Rectal smooth muscle tissue (tissue), 1 donor: ENCODE data around the gene TBX10.
"Not testable (repeated sequence)": the region's sequence is repeated elsewhere in the genome, so short reads cannot be mapped to it uniquely, and the experiment has no call there.

ENCODE experiments used
- H3K27ac ChIP-seq: one replicate; pipeline ENCODE4 v1.7.0; 2013; ENCODE audit warnings: low read depth, low read length, inconsistent platforms
- H3K27me3 ChIP-seq: one replicate; pipeline ENCODE4 v1.7.0; 2013; ENCODE audit warnings: low read length; ENCODE audit not compliant: control insufficient read depth, insufficient read depth
- H3K36me3 ChIP-seq: one replicate; pipeline ENCODE4 v1.7.0; 2013; ENCODE audit warnings: low read length; ENCODE audit not compliant: control insufficient read depth, insufficient read depth
- H3K4me1 ChIP-seq: one replicate; pipeline ENCODE4 v1.7.0; 2013; ENCODE audit warnings: low read length; ENCODE audit not compliant: control insufficient read depth, insufficient read depth
- H3K4me3 ChIP-seq: one replicate; pipeline ENCODE4 v1.7.0; 2013; ENCODE audit warnings: low read length
- H3K9ac ChIP-seq: one replicate; pipeline ENCODE4 v1.7.0; 2013; ENCODE audit warnings: low read length

The TBX10 gene

GRCh38 chr11:67640021-67640757, 626 bp upstream of the TBX10 start:
- Histone ChIP-seq H3K27me3 (no peaks in the 10 kb centered on the region), H3K27ac (no peak overlapping the region), H3K36me3 (no peaks in the 10 kb centered on the region), H3K9ac (no peak overlapping the region), H3K4me1 (no peaks in the 10 kb centered on the region), H3K4me3 (no peak overlapping the region)

DNA sequence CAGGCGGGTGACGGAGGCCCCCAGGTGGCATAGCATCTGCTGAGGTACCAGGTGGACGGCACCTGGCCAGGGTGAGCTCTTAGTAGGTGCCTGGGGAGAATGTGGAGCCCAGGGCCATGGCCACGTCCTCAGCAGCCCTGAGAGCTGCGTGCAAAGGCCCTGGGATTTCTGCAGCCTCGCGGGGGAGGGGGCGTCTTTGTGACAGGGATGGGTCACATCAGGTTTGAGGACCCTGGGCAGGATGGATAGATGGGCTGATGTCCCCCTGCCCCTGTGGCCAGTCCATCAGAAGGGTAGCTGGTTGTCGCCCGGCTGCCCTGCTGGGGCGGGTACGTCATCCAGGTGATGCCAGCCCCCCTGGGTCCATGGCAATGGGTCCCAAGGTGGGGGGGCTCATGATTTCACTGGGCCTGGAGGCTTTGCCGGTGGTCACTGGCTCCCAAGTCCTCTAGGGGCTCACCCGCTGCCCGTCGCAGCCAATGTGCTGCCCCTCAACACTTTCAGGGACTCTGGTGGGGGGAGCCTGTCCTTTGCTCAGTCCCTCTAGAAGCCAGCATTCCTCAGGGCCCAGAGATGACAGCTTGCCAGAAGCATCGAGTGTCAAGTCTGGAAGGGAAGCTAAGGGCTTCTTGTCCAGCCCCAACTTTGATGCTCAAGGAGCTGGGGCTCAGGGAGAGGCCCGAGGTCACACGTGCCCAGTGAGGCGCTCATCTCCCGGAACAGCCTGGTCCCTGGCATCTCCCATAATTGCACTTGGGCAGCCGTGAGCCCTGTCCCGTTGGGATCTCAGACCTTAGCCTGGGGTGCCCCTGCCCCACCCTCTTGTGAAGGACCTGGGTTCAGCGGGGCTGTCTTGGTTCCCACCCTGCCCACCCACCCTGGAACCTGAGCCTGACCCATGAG, 777 bp downstream of the TBX10 start:
- Histone ChIP-seq H3K27me3 (no peaks in the 10 kb centered on the region), H3K36me3 (no peaks in the 10 kb centered on the region), H3K27ac (no peak overlapping the region), H3K9ac (no peak overlapping the region), H3K4me1 (no peaks in the 10 kb centered on the region), H3K4me3 (no peak overlapping the region)

DNA sequence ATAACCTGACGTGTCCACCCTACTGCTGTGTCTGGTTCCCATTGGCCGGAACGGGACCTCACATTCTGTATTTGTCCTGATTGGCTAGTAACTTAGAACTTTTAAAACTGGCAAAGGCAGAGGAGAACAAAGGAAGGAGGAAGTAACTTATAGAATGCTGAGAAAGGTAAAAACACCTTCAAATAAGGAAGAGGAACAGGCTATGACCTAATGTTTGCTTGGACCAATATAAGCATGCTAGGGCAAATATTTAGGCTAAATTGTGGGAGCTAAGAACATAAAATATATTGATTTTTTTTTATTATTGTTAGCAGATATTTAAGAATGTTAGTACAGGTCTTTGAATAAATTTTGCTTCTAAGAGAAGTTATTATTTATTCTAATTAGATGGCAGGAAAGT, 2.1 kb downstream of the TBX10 start:
- H3K4me1 ChIP-seq, H3K27me3 ChIP-seq, H3K9ac ChIP-seq, H3K27ac ChIP-seq, H3K36me3 ChIP-seq, H3K4me3 ChIP-seq: not testable (repeated sequence)

DNA sequence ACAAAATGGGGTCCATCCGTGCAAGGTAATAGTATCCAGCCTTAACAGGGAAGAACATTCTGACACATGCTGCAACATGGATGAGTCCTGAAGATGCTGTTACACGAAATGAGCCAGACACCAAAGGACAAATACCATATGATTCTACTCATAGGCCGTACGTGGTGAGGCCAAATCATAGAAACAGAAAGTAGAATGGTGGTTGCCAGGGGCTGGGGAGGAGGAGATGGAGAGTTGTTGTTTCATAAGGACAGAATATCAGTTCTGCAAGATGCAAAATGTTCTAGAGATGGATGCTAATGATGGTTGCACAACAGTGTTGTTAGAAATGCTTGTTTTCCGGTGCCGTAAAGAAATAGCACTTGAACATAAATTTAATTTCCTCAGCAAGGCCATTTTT, 2.6 kb downstream of the TBX10 start:
- no peak overlapping the region for H3K27ac ChIP-seq
- H3K36me3 ChIP-seq, result no peaks in the 10 kb centered on the region
- H3K27me3 ChIP-seq, result no peaks in the 10 kb centered on the region
- H3K9ac ChIP-seq, result no peak overlapping the region
- no peak overlapping the region for H3K4me3 ChIP-seq
- no peaks in the 10 kb centered on the region for H3K4me1 ChIP-seq

DNA sequence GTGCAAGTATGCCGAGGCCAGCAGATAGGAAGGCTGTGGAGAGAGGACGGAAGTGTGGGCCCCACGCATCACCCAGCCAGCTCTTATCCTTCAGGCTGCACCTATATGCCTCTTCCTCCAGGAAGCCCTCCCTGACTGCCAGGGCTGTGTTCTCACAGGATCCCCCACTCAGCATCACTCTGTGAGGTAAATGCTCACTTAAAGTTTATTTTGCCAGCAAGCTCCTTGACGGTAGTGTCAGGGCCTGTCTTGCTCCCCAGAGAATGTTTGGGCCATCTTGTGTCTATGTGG, 4.4 kb downstream of the TBX10 start:
- H3K27me3 ChIP-seq, result no peaks in the 10 kb centered on the region
- H3K9ac ChIP-seq, result no peak overlapping the region
- peaks cover 6% of the 10 kb centered on the region for H3K4me1 ChIP-seq
- H3K36me3 ChIP-seq, result no peaks in the 10 kb centered on the region
- H3K4me3 ChIP-seq, result no peak overlapping the region
- no peak overlapping the region for H3K27ac ChIP-seq

- no peak overlapping the region for H3K27ac ChIP-seq
- no peaks in the 10 kb centered on the region for H3K27me3 ChIP-seq
- H3K36me3 ChIP-seq, result no peaks in the 10 kb centered on the region
- H3K4me3 ChIP-seq, result no peak overlapping the region
- no peak overlapping the region for H3K9ac ChIP-seq
- peaks cover 6% of the 10 kb centered on the region for H3K4me1 ChIP-seq
These were observed 5.0 kb downstream of the TBX10 start for GRCh38 chr11:67634366-67635230.

DNA sequence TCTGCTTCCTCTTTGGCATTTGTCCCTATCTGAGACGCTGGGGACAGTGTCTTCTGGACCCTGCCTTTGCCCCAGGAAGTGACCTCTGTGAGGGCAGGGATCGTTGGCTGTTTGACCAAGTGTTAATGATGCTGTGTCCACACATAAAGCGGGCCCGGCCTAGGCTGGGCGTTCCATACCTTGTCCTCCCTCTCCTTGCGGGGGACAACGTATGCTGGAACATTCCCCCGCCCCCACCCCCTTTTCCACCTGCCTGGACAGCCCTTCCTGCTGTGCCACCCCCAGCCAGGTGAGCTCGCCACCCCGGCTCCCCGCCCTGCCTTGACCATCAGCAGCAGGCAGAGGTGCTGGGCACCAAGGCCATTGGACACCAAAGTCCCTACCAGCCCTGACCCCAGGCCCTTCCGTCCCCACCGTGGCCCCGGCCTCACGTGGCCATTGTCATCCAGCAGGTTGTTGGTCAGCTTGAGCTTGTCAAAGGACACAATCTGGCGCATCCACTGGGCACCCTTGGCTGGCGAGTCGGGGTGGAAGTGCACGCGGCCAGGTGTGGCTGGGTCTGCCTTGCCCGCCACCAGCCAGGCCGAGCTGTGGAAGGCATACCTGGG, 5.7 kb downstream of the TBX10 start:
- H3K4me3 ChIP-seq, result no peak overlapping the region
- H3K27me3 ChIP-seq, result no peaks in the 10 kb centered on the region
- H3K4me1 ChIP-seq, result peaks cover 6% of the 10 kb centered on the region
- H3K27ac ChIP-seq, result no peak overlapping the region
- H3K36me3 ChIP-seq, result no peaks in the 10 kb centered on the region
- H3K9ac ChIP-seq, result no peak overlapping the region

- Histone ChIP-seq H3K36me3 (no peaks in the 10 kb centered on the region), H3K4me1 (peaks cover 6% of the 10 kb centered on the region), H3K9ac (no peak overlapping the region), H3K4me3 (no peak overlapping the region), H3K27ac (no peak overlapping the region), H3K27me3 (no peaks in the 10 kb centered on the region)
These were observed 6.4 kb downstream of the TBX10 start for GRCh38 chr11:67632982-67633755.

DNA sequence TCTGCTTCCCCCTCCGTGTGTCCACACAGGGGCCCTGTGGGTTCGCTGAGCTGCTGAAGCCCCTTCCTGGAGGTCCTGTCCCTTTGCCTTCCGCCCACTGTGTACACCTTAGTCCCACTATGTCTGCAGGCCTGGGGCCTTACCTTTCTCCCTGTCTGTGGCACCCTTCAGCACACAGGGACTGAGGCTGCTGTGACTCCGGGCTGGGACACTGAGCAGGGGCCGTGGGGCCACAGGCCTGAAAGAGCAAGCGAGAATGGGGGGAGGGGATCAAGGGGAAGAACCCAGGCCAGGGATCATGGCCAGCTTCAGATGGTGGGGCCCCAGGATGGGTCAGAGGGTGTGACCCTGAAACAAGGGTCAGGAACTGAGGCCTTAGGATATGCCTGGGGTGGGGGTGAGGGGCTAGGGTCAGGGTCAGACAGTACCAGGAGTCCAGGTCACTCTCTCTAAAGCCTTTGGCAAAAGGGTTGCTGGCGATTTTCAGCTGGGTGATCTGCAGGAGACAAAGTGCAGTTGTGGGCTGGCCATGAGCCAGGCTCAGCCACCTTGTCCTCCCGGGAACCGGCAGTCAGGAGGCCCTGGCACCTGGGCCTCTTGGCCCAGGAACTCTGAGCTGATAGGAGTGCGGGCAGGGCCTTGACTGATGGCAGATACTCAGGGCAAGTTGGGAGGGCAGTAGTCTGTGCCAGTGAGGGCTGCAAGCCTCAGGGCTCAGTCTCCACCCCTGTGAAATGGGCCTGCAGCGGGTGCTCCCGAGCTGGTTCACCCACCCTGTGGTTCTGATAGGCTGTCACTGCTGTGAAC, 7.2 kb downstream of the TBX10 start:
- Histone ChIP-seq H3K27ac (no peak overlapping the region), H3K4me1 (peaks cover 6% of the 10 kb centered on the region), H3K36me3 (no peaks in the 10 kb centered on the region), H3K27me3 (no peaks in the 10 kb centered on the region), H3K4me3 (no peak overlapping the region), H3K9ac (no peak overlapping the region)

GRCh38 chr11:67631853-67632174, 7.7 kb downstream of the TBX10 start:
- Histone ChIP-seq H3K4me1 (peaks cover 6% of the 10 kb centered on the region), H3K4me3 (no peak overlapping the region), H3K27me3 (no peaks in the 10 kb centered on the region), H3K9ac (no peak overlapping the region), H3K36me3 (no peaks in the 10 kb centered on the region), H3K27ac (no peak overlapping the region)

GRCh38 chr11:67631411-67631810, 8.2 kb downstream of the TBX10 start:
- Histone ChIP-seq H3K27me3 (no peaks in the 10 kb centered on the region), H3K4me1 (peaks cover 6% of the 10 kb centered on the region), H3K9ac (peak overlapping the region; percentile 85), H3K27ac (no peak overlapping the region), H3K4me3 (no peak overlapping the region), H3K36me3 (no peaks in the 10 kb centered on the region)
